OCI-LY7 (cell line): ENCODE measurements around the gene LOX. TPM values are rescaled to one million over a fixed set of nuclear protein-coding genes. Genes with fewer than 3 reads are reported as not detected.

ENCODE experiments used
- BruUV-seq: library from RNA; stranded (reverse); fragments of 400-500 nt; replicated peaks from 2 replicates; lab custom pipeline; 2021; lab: Mats Ljungman, UMichigan
- CTCF ChIA-PET: fragments of 300-600 bp; sonication (Branson Sonifier 250); formaldehyde crosslinking; loops from one replicate; lab custom pipeline; 2022; ENCODE audit warnings: antibody characterized with exemption; ENCODE audit not compliant: unreplicated experiment; lab: Charles Lee
- POLR2A ChIA-PET: fragments of 300-600 bp; sonication (Branson Sonifier 250); formaldehyde crosslinking; loops from one replicate; lab custom pipeline; 2022; ENCODE audit warnings: antibody characterized with exemption; lab: Charles Lee
- DNase-seq: peaks from one replicate; pipeline ENCODE4 v3.0.0-alpha.2; 2015; ENCODE audit warnings: low spot score
- H2AFZ ChIP-seq: fragments of 200-600 bp; sonication (generic), shearing (Covaris generic); 2 replicates; pipeline ENCODE4 v1.6.1; 2014; ENCODE audit warnings: mild to moderate bottlenecking, antibody characterized with exemption, low read length, moderate library complexity
- H3K27ac ChIP-seq: fragments of 200-600 bp; sonication (generic); 2 replicates; pipeline ENCODE4 v1.5.1; 2014; ENCODE audit warnings: mixed run types, low read depth, mild to moderate bottlenecking, moderate library complexity, low read length, inconsistent platforms; ENCODE audit not compliant: poor library complexity, severe bottlenecking
- H3K36me3 ChIP-seq: fragments of 200-600 bp; sonication (generic); 2 replicates; pipeline ENCODE4 v1.6.1; 2014; ENCODE audit warnings: mild to moderate bottlenecking, antibody characterized with exemption, low read length, moderate library complexity, mixed read lengths; ENCODE audit not compliant: insufficient read depth
- H3K4me1 ChIP-seq: fragments of 200-600 bp; sonication (generic); 2 replicates; pipeline ENCODE4 v1.5.1; 2014; ENCODE audit warnings: mild to moderate bottlenecking, low read length; ENCODE audit not compliant: insufficient read depth, poor library complexity, severe bottlenecking
- H3K4me2 ChIP-seq: fragments of 200-600 bp; sonication (generic); 2 replicates; pipeline ENCODE4 v1.6.1; 2014; ENCODE audit warnings: mild to moderate bottlenecking, low read length
- H3K4me3 ChIP-seq: fragments of 200-600 bp; sonication (generic); 2 replicates; pipeline ENCODE4 v1.5.1; 2014; ENCODE audit warnings: mild to moderate bottlenecking, low read depth, low read length; ENCODE audit not compliant: poor library complexity, severe bottlenecking
- H3K79me2 ChIP-seq: fragments of 200-600 bp; sonication (generic); 2 replicates; pipeline ENCODE4 v1.6.1; 2016; ENCODE audit warnings: low read depth, mild to moderate bottlenecking, low read length, moderate library complexity, mixed read lengths; ENCODE audit not compliant: insufficient read depth
- H3K9me2 ChIP-seq: fragments of 200-600 bp; sonication (generic); 2 replicates; pipeline ENCODE4 v1.6.1; 2016; ENCODE audit warnings: mild to moderate bottlenecking, low read length, mixed read lengths; ENCODE audit not compliant: insufficient read depth
- H3K9me3 ChIP-seq: fragments of 200-600 bp; sonication (generic); 2 replicates; pipeline ENCODE4 v1.6.1; 2014; ENCODE audit warnings: mild to moderate bottlenecking, mixed run types, low read length, mixed read lengths
- H4K20me1 ChIP-seq: fragments of 200-600 bp; sonication (generic); 2 replicates; pipeline ENCODE4 v1.6.1; 2014; ENCODE audit warnings: mild to moderate bottlenecking, antibody characterized with exemption, low read length, moderate library complexity, mixed read lengths; ENCODE audit not compliant: insufficient read depth
- CTCF ChIP-seq: fragments of 200-600 bp; sonication (generic); conservative IDR thresholded peaks from 2 replicates; pipeline ENCODE4 v1.5.1; 2014; ENCODE audit warnings: mild to moderate bottlenecking, antibody characterized with exemption, low read length, moderate library complexity, mixed read lengths
- EZH2phosphoT487 ChIP-seq: fragments of 200-600 bp; sonication (generic); IDR thresholded peaks from 2 replicates; pipeline ENCODE4 v1.6.1; 2018; ENCODE audit warnings: low read depth, borderline replicate concordance, mild to moderate bottlenecking, mixed run types, antibody characterized with exemption, low read length, moderate library complexity, mixed read lengths
- intact Hi-C: fragments of 100-400 bp; cut with micrococcal nuclease; formaldehyde crosslinking; loops from one replicate; pipeline ENCODE4 v1.10.0; 2022; ENCODE audit not compliant: unreplicated experiment
- total RNA-seq, 2 experiments: library from RNA; depleted of rRNA in 1 of 2; stranded (reverse); fragments of >200 nt in 1 of 2; shearing (Covaris generic) in 1 of 2; gene quantifications; 2 replicates each; pipeline ENCODE4 v1.2.3, GENCODE V29; 2014 to 2022

Gene LOX
- total RNA-seq, 2 experiments from 2014 or later = not detected

GRCh38 chr5:122067390-122067789 is 10.7 kb downstream of the LOX start:
- DNase-seq = no peak
- BruUV-seq = no TSS peak
- no peaks in the 10 kb centered on the region for H3K9me3 ChIP-seq

GRCh38 chr5:122064992-122065391 is 13.1 kb downstream of the LOX start:
- H3K9me2 ChIP-seq = no peaks in the 10 kb centered on the region
- H3K79me2 ChIP-seq = no peaks in the 10 kb centered on the region
- H3K4me3 ChIP-seq = no peak overlapping the region
- no peaks in the 10 kb centered on the region for H4K20me1 ChIP-seq
- no peak overlapping the region for H2AFZ ChIP-seq
- no peak overlapping the region for H3K27ac ChIP-seq
- H3K4me1 ChIP-seq = no peaks in the 10 kb centered on the region
- H3K4me2 ChIP-seq = no peak overlapping the region
- TF ChIP-seq CTCF = no peak
- no peak for TF ChIP-seq EZH2phosphoT487
- H3K36me3 ChIP-seq = no peaks in the 10 kb centered on the region
- POLR2A ChIA-PET = interaction anchor here (0.7 kb wide), 1 partner anchor 93 kb away, joined by 3 read pairs; no protein-coding TSS in a partner anchor
- CTCF ChIA-PET = interaction anchor here (0.8 kb wide), 1 partner anchor 10 kb away, joined by 3 read pairs; no protein-coding TSS in a partner anchor
- DNase-seq = no peak
- intact Hi-C loops = no loop called here
- H3K9me3 ChIP-seq = no peaks in the 10 kb centered on the region
- no TSS peak for BruUV-seq

More at GRCh38 chr5:122067390-122067789, 10.7 kb downstream of the LOX start:
- no peaks in the 10 kb centered on the region for H3K4me1 ChIP-seq
- TF ChIP-seq CTCF = no peak
- no peak for TF ChIP-seq EZH2phosphoT487
- no peaks in the 10 kb centered on the region for H3K79me2 ChIP-seq
- CTCF ChIA-PET = no interaction called here
- H3K9me2 ChIP-seq = no peaks in the 10 kb centered on the region
- no peak overlapping the region for H3K4me2 ChIP-seq
- H2AFZ ChIP-seq = no peak overlapping the region
- no peaks in the 10 kb centered on the region for H4K20me1 ChIP-seq
- no peaks in the 10 kb centered on the region for H3K36me3 ChIP-seq
- no peak overlapping the region for H3K27ac ChIP-seq
- intact Hi-C loops = no loop called here
- H3K4me3 ChIP-seq = no peak overlapping the region
- POLR2A ChIA-PET = interaction anchor here (0.7 kb wide), 1 partner anchor 10 kb away, joined by 4 read pairs; no protein-coding TSS in a partner anchor

- CTCF ChIA-PET = no interaction called here
Measured at GRCh38 chr5:122063836-122064235, 14.2 kb downstream of the LOX start.

More at GRCh38 chr5:122063836-122064235, 14.2 kb downstream of the LOX start:
- H3K4me1 ChIP-seq = no peaks in the 10 kb centered on the region
- H3K4me2 ChIP-seq = no peak overlapping the region
- intact Hi-C loops = no loop called here
- DNase-seq = no peak
- H3K4me3 ChIP-seq = no peak overlapping the region
- no peaks in the 10 kb centered on the region for H3K36me3 ChIP-seq
- H3K79me2 ChIP-seq = no peaks in the 10 kb centered on the region
- H4K20me1 ChIP-seq = no peaks in the 10 kb centered on the region
- H3K9me3 ChIP-seq = no peaks in the 10 kb centered on the region
- POLR2A ChIA-PET = interaction anchor here (0.6 to 1.1 kb wide), 2 partner anchors 9 to 1425 kb away, joined by 4 to 5 read pairs; no protein-coding TSS in a partner anchor
- no peak overlapping the region for H3K27ac ChIP-seq
- TF ChIP-seq CTCF = no peak
- H3K9me2 ChIP-seq = no peaks in the 10 kb centered on the region
- BruUV-seq = no TSS peak
- no peak overlapping the region for H2AFZ ChIP-seq
